ENCODE measurements around the gene SULT2A1.

The SULT2A1 gene

GRCh38 chr19:47832723-47833122 lies 53.4 kb downstream of the SULT2A1 start:
- DNase-seq (ENCODE audit: extremely low spot score): no peak
- ChIA-PET CTCF (no interaction called here), POLR2A (no interaction called here)
- no peak for TF ChIP-seq PKNOX1 (IDR thresholded peaks at IDR 0.05)
- no peak for TF ChIP-seq FOXK2 (IDR thresholded peaks at IDR 0.05)
- no peak for TF ChIP-seq TARDBP (IDR thresholded peaks at IDR 0.05)
- no peak for TF ChIP-seq FOXA1 (IDR thresholded peaks at IDR 0.05)
- TF ChIP-seq SUZ12 (IDR thresholded peaks at IDR 0.05): no peak
- no peak for TF ChIP-seq L3MBTL2 (conservative IDR thresholded peaks at IDR 0.05)
- TF ChIP-seq ZNF384 (IDR thresholded peaks at IDR 0.05): no peak
- TF ChIP-seq ELF4 (IDR thresholded peaks at IDR 0.05): no peak
- no peak for TF ChIP-seq HDGF (IDR thresholded peaks at IDR 0.05; ENCODE audit: borderline replicate concordance)
- no peak for TF ChIP-seq FOXM1 (IDR thresholded peaks at IDR 0.05; ENCODE audit: borderline replicate concordance)
- no peak for TF ChIP-seq CTBP1 (IDR thresholded peaks at IDR 0.05; ENCODE audit: borderline replicate concordance)
- TF ChIP-seq ARNT (IDR thresholded peaks at IDR 0.05): no peak
- TF ChIP-seq NFRKB (IDR thresholded peaks at IDR 0.05): no peak
- no peak for TF ChIP-seq BHLHE40 (IDR thresholded peaks at IDR 0.05; ENCODE audit: borderline replicate concordance)
- TF ChIP-seq LEF1 (IDR thresholded peaks at IDR 0.05; ENCODE audit: borderline replicate concordance): no peak

- CTCF ChIA-PET: interaction anchor here (0.6 to 1.2 kb wide), 3 partner anchors 10 to 23 kb away, joined by 3 to 7 read pairs (median 4); no protein-coding TSS in a partner anchor
- POLR2A ChIA-PET: no interaction called here
- no peak for DNase-seq (ENCODE audit: extremely low spot score)
- TF ChIP-seq TARDBP (IDR thresholded peaks at IDR 0.05): no peak
- no peak for TF ChIP-seq FOXA1 (IDR thresholded peaks at IDR 0.05)
- TF ChIP-seq SUZ12 (IDR thresholded peaks at IDR 0.05): no peak
- no peak for TF ChIP-seq FOXK2 (IDR thresholded peaks at IDR 0.05)
- no peak for TF ChIP-seq SP1 (IDR thresholded peaks at IDR 0.05)
- TF ChIP-seq ARNT (IDR thresholded peaks at IDR 0.05): no peak
- TF ChIP-seq L3MBTL2 (conservative IDR thresholded peaks at IDR 0.05): no peak
- no peak for TF ChIP-seq NFRKB (IDR thresholded peaks at IDR 0.05)
- no peak for TF ChIP-seq CTBP1 (IDR thresholded peaks at IDR 0.05; ENCODE audit: borderline replicate concordance)
- TF ChIP-seq BHLHE40 (IDR thresholded peaks at IDR 0.05; ENCODE audit: borderline replicate concordance): no peak
- TF ChIP-seq ELF4 (IDR thresholded peaks at IDR 0.05): no peak
- no peak for TF ChIP-seq ZNF384 (IDR thresholded peaks at IDR 0.05)
- no peak for TF ChIP-seq HDGF (IDR thresholded peaks at IDR 0.05; ENCODE audit: borderline replicate concordance)
- no peak for TF ChIP-seq LEF1 (IDR thresholded peaks at IDR 0.05; ENCODE audit: borderline replicate concordance)
- no peak for TF ChIP-seq FOXM1 (IDR thresholded peaks at IDR 0.05; ENCODE audit: borderline replicate concordance)
- no peak for TF ChIP-seq PKNOX1 (IDR thresholded peaks at IDR 0.05)
These were observed 59.3 kb downstream of the SULT2A1 start for GRCh38 chr19:47826800-47827199.

- ChIA-PET CTCF (no interaction called here), POLR2A (no interaction called here)
- TF ChIP-seq HDGF (IDR thresholded peaks at IDR 0.05; ENCODE audit: borderline replicate concordance) (no peak), BHLHE40 (IDR thresholded peaks at IDR 0.05; ENCODE audit: borderline replicate concordance) (no peak), ELF4 (IDR thresholded peaks at IDR 0.05) (no peak), CTBP1 (IDR thresholded peaks at IDR 0.05; ENCODE audit: borderline replicate concordance) (no peak), FOXM1 (IDR thresholded peaks at IDR 0.05; ENCODE audit: borderline replicate concordance) (no peak), SUZ12 (IDR thresholded peaks at IDR 0.05) (no peak), TARDBP (IDR thresholded peaks at IDR 0.05) (no peak), FOXK2 (IDR thresholded peaks at IDR 0.05) (no peak)
- DNase-seq (ENCODE audit: extremely low spot score): no peak
These were observed 61.7 kb downstream of the SULT2A1 start for GRCh38 chr19:47824396-47824795.

GRCh38 chr19:47821460-47822020 lies 64.6 kb downstream of the SULT2A1 start, which contains the start of gene CRX:
CRX (plus strand) TSS chr19:47821937; CDS start chr19:47834444, 12,507 bp downstream.
- DNase-seq (ENCODE audit: extremely low spot score): no peak
- ChIA-PET POLR2A (no interaction called here), CTCF (no interaction called here)
- TF ChIP-seq TARDBP (IDR thresholded peaks at IDR 0.05) (no peak), LEF1 (IDR thresholded peaks at IDR 0.05; ENCODE audit: borderline replicate concordance) (no peak), NFRKB (IDR thresholded peaks at IDR 0.05) (no peak), ZNF384 (IDR thresholded peaks at IDR 0.05) (no peak), FOXA1 (IDR thresholded peaks at IDR 0.05) (no peak), ARNT (IDR thresholded peaks at IDR 0.05) (no peak), L3MBTL2 (conservative IDR thresholded peaks at IDR 0.05) (no peak), SUZ12 (IDR thresholded peaks at IDR 0.05) (no peak), SP1 (IDR thresholded peaks at IDR 0.05) (no peak), CTBP1 (IDR thresholded peaks at IDR 0.05; ENCODE audit: borderline replicate concordance) (no peak), ELF4 (IDR thresholded peaks at IDR 0.05) (no peak), BHLHE40 (IDR thresholded peaks at IDR 0.05; ENCODE audit: borderline replicate concordance) (no peak), HDGF (IDR thresholded peaks at IDR 0.05; ENCODE audit: borderline replicate concordance) (no peak), FOXK2 (IDR thresholded peaks at IDR 0.05) (no peak), PKNOX1 (IDR thresholded peaks at IDR 0.05) (no peak), FOXM1 (IDR thresholded peaks at IDR 0.05; ENCODE audit: borderline replicate concordance) (no peak)
